Smooth muscle cell of the brain vasculature (primary cell): ENCODE data around the gene STYXL1.
"Not testable (repeated sequence)": the region's sequence is repeated elsewhere in the genome, so short reads cannot be mapped to it uniquely, and the experiment has no call there.

Source experiments
- DNase-seq: peaks from one replicate; pipeline ENCODE4 v3.0.0-alpha.2; 2012; ENCODE audit warnings: low read depth, low spot score

Gene STYXL1, protein sequence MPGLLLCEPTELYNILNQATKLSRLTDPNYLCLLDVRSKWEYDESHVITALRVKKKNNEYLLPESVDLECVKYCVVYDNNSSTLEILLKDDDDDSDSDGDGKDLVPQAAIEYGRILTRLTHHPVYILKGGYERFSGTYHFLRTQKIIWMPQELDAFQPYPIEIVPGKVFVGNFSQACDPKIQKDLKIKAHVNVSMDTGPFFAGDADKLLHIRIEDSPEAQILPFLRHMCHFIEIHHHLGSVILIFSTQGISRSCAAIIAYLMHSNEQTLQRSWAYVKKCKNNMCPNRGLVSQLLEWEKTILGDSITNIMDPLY

GRCh38 chr7:76047811-76048667 lies at the start of gene STYXL1, which contains the start of gene MDH2:
Gene STYXL1 (minus strand): TSS chr7:76048000. CDS start chr7:76030523, 17,477 bp downstream.
Gene MDH2 (plus strand): TSS chr7:76048106. CDS start chr7:76048161, 55 bp downstream.
- DNase-seq = peak; percentile 89

GRCh38 chr7:76095908-76096307 lies 48.1 kb upstream of the STYXL1 start:
- DNase-seq = no peak

DNA sequence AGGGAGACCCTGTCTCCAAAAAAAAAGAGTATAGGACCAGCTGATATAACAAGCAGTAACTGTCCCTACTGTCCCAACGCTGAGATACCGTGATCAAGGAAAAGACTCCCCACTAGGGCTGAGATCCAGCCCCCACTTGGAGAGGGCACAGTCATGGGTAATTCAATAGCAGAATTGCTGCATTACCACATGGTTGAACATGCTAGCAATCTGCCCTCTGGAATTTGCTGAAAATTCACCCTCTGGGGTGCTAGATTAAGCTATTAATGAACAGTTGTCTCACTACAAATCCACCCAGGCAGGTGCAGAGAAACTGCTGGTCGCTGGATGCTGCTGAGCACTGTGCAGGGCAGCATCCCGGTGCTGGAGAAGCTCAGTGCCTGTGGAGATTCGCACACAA lies 46.5 kb upstream of the STYXL1 start:
- DNase-seq = not testable (repeated sequence)

- not testable (repeated sequence) for DNase-seq
Observed at GRCh38 chr7:76093531-76093930, 45.7 kb upstream of the STYXL1 start.

DNA sequence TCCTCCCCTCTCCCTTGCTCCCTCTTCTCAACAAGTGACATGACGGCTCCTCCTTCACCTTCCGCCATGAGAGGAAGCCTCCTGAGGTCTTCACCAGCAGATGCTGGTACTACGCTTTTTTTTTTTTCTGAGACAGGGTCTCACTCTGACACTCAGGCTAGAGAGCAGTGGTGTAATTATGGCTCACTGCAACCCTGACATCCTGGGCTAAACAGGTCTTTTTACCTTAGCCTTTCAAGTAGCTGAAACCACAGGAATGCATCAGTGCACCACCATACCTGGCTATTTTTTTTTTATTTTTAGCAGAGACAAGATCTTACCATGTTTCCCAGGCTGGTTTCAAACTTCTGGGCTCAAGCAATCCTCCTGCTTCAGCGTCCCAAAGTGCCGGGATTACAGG lies 43.7 kb upstream of the STYXL1 start:
- DNase-seq = no peak

DNA sequence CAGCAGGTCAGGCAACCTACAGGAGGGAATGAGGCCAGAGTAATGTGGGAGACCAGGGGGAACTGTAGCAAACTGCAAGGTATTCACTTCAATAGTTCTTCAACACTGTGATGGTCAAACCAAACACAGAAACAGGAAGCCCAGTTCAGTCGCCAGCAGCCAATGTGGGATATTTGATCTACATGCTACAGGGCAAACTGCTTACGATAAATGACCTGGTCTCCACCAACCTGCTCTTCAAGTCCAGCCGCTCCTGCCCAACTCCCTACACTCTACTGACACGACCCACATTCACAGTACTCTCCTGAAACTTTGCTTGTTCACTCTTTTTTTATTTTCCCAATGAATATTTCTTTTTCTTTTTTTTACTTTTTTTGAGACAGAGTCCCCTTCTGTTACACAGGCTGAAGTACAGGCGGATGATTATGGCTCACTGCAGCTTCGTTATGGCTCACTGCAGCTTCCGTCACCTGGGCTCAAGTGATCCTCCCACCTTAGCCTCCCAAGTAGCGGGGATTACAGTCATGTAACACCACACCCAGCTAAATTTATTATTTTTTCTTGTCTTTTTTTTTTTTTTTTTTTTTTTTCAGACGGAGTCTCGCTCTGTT lies 42.2 kb upstream of the STYXL1 start:
- no peak for DNase-seq

- DNase-seq = not testable (repeated sequence)
Observed at GRCh38 chr7:76087362-76087791, 39.6 kb upstream of the STYXL1 start.

GRCh38 chr7:76086070-76086469 lies 38.3 kb upstream of the STYXL1 start:
- DNase-seq = no peak

DNA sequence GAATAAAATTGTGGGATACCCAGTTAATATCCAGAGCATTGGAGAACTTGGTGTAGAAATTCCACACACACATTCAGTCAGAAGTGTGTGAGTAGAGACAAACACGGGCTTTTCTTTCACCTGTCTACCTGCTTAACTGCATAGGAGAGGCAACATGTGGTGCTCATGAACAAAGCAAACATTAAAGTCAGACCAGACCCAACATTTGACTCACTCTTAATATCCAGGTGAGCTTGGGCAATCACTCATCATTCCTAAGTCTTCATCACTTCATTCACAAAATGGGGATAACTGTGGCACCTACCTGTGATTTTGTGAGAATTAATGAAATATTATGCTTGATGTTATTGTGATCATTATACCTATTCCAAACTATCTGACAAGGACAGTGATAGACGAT lies 36.3 kb upstream of the STYXL1 start:
- not testable (repeated sequence) for DNase-seq

DNA sequence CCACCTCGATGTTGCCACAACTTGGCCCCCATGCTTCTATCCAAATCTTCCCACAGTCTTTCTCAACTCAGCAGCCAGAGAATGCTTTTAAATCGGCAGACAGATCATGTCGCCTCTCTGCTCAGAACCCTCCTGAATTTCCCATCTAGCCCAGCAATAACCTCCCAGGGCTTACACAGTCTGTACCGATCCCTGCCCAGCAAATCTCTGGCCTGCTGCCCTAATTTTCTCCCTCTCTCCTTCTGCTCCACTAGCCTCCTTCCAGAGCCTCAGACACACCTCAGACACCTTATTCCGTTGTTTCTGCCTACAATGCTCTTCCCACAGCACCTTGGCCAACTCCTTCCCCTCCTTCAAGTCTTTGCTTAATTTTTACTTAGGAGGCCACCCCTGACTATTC lies 32.4 kb upstream of the STYXL1 start:
- no peak for DNase-seq

DNA sequence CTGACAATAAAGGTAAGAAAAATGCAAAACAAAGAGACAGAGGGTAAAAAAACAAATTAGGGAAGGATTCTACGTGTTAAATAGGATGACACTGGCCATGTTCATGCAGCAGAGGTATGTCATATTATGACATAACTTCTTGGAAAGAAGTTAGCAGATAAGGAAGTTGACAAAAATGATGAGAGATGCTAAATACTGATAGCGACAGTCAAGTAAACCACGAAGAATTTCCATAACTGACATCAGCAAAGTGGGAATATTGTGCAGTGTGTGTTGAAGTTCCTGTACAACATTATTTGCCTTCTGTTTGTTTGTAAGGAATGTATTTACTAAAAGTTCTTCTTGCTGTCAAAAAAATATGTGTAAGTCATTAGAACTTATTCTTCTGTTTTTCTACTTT lies 29.6 kb upstream of the STYXL1 start:
- DNase-seq = no peak

- no peak for DNase-seq
Observed at GRCh38 chr7:76076995-76077394, 29.2 kb upstream of the STYXL1 start.

DNA sequence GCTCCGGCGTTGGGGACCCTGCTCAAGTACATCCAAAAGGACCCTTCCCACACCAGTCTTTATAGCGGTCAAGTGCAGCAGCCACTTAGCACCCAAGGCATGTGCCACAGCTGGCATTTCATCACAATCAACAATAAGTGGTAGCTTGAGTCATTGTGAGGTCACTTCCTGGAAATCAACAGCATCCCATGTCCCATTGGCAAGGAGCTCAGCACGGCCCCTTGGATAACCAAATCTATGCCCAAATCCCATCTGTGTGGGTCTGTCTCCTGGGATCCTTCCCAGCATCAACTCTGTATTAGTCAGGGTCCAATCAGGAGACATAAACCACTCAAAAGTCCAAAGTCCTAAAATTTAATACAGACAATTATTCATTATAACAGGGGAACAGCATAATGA lies 27.2 kb upstream of the STYXL1 start:
- no peak for DNase-seq

DNA sequence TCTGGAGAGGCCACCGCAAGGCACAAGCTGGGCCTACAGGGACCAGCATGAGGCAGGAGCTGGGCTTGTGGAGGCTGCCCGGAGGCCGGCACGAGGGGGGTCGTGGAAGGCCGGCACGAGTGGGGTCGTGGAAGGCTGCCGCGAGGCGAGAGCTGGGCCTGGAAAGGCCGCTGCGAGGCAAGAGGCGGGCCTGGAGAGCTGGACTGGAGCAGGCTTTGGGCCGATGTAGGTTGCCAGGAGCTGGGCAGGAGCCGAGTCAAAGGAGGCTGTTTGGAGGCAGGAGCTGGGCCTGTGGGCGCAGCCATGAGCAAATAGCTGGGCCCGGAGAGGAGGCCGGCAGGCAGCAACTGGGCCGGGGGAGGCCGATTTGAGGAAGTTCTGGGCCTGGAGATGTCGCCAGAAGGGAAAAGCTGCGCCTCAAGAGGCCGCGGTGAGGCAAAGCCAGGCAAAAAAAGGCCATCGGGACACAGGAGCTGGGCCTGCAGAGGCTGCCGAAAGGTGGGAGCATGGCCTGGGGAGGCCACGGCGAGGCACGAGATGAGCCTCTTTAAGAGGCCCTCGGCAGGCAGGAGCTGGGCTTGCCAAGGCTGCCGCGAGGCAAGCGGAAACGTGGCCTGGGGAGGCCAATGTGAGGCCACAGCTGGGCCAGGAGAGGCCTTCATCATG lies 26.6 kb upstream of the STYXL1 start:
- DNase-seq = no peak

GRCh38 chr7:76073335-76073990 lies 25.7 kb upstream of the STYXL1 start:
- no peak for DNase-seq

GRCh38 chr7:76072243-76073148 lies 24.7 kb upstream of the STYXL1 start:
- no peak for DNase-seq

DNA sequence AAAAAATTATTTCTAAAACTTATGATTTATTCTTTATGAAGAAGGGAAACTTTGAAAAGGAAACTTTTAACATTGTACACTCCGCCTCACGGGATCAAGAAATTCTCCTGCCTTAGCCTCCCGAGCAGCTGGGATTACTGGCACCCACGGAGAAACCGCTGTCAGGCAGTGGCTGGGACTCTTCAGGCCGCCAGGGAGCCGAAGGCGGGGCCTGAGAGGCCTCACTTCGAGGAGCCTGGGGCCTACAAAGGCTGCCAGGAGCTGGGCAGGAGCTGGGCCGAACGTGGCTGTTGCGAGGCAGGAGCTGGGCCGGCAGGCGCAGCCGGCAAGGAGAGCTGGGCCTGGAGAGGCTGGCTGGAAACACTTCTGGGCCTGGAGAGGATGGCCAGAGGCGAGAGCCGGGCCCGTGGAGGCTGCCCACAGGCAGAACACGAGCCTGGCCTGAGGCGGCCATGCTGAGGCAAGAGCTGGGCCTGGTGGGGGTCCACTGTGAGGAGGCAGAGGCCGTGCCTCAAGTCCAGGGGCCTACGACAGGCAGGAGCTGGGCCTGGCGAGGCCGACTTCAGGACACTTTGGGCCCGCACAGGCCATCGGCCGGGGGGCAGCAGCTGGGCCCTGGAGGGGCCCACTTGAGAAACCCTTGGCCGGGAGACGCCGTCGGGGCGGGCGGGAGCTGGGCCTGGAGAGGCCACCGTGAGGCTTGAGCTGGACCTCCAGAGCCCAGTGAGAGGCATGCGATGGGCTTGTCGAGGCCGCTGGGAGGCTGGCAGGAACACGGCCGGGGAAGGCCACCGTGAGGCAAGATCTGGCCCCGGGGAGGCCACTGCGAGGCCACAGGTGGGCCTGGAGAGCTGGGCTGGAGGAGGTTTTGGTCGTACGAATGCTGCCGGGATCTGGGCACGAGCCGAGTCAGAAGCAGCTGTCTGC lies 23.8 kb upstream of the STYXL1 start:
- no peak for DNase-seq

DNA sequence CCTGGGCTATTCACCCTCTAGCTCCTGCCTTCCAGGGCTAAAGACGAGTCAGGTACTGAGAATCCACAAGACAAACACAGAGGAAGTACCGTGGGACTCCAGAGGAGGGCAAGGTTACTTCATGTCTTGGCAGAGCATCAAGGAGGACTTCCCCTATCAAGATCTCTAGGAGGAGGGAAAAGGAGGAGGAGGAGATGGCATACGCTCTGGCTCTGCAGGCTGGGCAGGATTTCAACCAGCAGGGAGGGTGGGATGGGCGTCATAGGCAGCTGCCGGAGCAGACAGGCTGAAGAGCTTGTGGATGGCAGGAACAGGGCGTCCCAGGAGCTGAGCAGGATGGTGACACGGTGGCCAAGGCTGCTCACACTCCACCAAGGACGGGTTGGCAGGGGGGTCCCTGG lies 21.4 kb upstream of the STYXL1 start:
- peak; percentile 76 for DNase-seq
